ENCODE measurements around the gene IDH3B. TPM values are rescaled to one million over a fixed set of nuclear protein-coding genes. Genes with fewer than 3 reads are reported as not detected.

IDH3B gene
- total and polyA plus RNA-seq, 2 of the 8 experiments (the other 6 are each of a cell fraction or from before 2014, with no cell fraction given): 110 to 167 TPM

- Histone ChIP-seq H3K27me3 (replicated peaks in 1 of 4; ENCODE audit: control insufficient read depth in 3 of 4, extremely low read depth in 1 of 4, insufficient read depth in 3 of 4, low read length in 3 of 4) (no peaks in the 10 kb centered on the region), H4K91ac (replicated peaks; ENCODE audit: insufficient read length, low read length) (no peak overlapping the region), H2AFZ (ENCODE audit: low read length) (no peak overlapping the region), H2BK120ac (replicated peaks; ENCODE audit: low read depth, low read length) (no peak overlapping the region), H3K4me2 (ENCODE audit: insufficient read depth in 1 of 2, low read depth in 2 of 2, low read length in 2 of 2) (peak overlapping the region; percentile 84 to 91; a peak in 3 of 4 replicates), H2BK20ac (ENCODE audit: low read length) (no peak overlapping the region), H4K20me1 (replicated peaks in 1 of 2; ENCODE audit: control insufficient read depth in 1 of 2, insufficient read depth in 2 of 2, low read length in 2 of 2) (peaks cover 40 to 47% of the 10 kb centered on the region in 2 experiments), H3K79me1 (ENCODE audit: low read depth, low read length) (peaks cover 9% of the 10 kb centered on the region), H3K36me3 (ENCODE audit: control insufficient read depth in 2 of 4, insufficient read depth in 4 of 4, low read length in 3 of 4) (peaks cover 39 to 68% (median 57%) of the 10 kb centered on the region in 4 experiments), H3K18ac (ENCODE audit: extremely low read depth, low read length) (no peak overlapping the region), H3K56ac (replicated peaks; ENCODE audit: insufficient read length, low read depth, low read length) (no peak overlapping the region), H3K9ac (replicated peaks in 1 of 4; ENCODE audit: extremely low read depth in 1 of 4, low read depth in 3 of 4, low read length in 3 of 4) (peak overlapping the region in 1 of 4 experiments; percentile 15; a peak in 1 of 7 replicates), H3K27ac (ENCODE audit: low read depth, low read length) (no peak overlapping the region), H3K14ac (ENCODE audit: insufficient read length) (no peak overlapping the region), H4K8ac (ENCODE audit: extremely low read depth, insufficient read depth, low read length) (no peak overlapping the region; the same call in 1 of the 2 replicates), H3K23ac (ENCODE audit: insufficient read length) (no peak overlapping the region), H2BK15ac (ENCODE audit: low read length) (no peak overlapping the region), H3K4ac (replicated peaks; ENCODE audit: insufficient read length, low read depth, low read length) (no peak overlapping the region), H4K5ac (ENCODE audit: insufficient read length, low read depth, low read length) (no peak overlapping the region), H3K4me1 (replicated peaks in 1 of 4; ENCODE audit: control insufficient read depth in 3 of 4, insufficient read depth in 4 of 4, low read length in 3 of 4) (peaks cover 0 to 5% (median 3%) of the 10 kb centered on the region in 4 experiments; a peak in 5 of 7 replicates), H2BK12ac (ENCODE audit: low read depth, low read length) (no peak overlapping the region), H3K4me3 (ENCODE audit: extremely low read depth in 1 of 4, insufficient read depth in 2 of 4, low read depth in 3 of 4, low read length in 4 of 4) (peak overlapping the region in 3 of 4 experiments; percentile 97 to 100 (median 99); a peak in 4 of 8 replicates), H2BK5ac (ENCODE audit: low read depth, low read length) (no peak overlapping the region), H3K23me2 (ENCODE audit: low read depth, low read length) (peaks cover 10% of the 10 kb centered on the region), H3K9me3 (ENCODE audit: insufficient read depth in 2 of 2, low read depth in 1 of 2, low read length in 1 of 2) (no peaks in the 10 kb centered on the region), H3K79me2 (ENCODE audit: control insufficient read depth in 1 of 2, insufficient read depth in 2 of 2, low read length in 2 of 2) (peaks cover 21 to 41% of the 10 kb centered on the region in 2 experiments), H2AK5ac (ENCODE audit: low read depth, low read length) (no peak overlapping the region)
- no peak for TF ChIP-seq KDM4A (IDR thresholded peaks at IDR 0.05; ENCODE audit: low read depth, low read length, severe bottlenecking)
- TF ChIP-seq POLR2A (IDR thresholded peaks at IDR 0.05; ENCODE audit: control extremely low read depth in 1 of 2, low read depth in 2 of 2, low read length in 2 of 2): peak in 1 of 2 experiments; percentile 6; a peak in 1 of 3 replicates
- TF ChIP-seq RXRA (IDR thresholded peaks at IDR 0.05; ENCODE audit: insufficient read depth, low read depth, low read length): no peak
- no peak for TF ChIP-seq NRF1 (IDR thresholded peaks at IDR 0.05; ENCODE audit: low read depth, low read length)
- ChIA-PET POLR2A (ENCODE audit: partially characterized antibody) (interaction anchor here (0.8 to 28.5 kb wide), 9 partner anchors 6 to 186 kb away, joined by 3 to 463 read pairs (median 9); partner anchors contain the start of genes IDH3B, NOP56, PCED1A and SNRPB), CTCF (ENCODE audit: partially characterized antibody) (interaction anchor here (0.7 to 1.5 kb wide), 5 partner anchors 9 to 186 kb away, joined by 3 to 5 read pairs (median 3); partner anchors contain the start of gene IDH3B)
- DNase-seq (ENCODE audit: low read depth in 1 of 2, low spot score in 2 of 2) (no peak), FAIRE-seq (no peak)
- WGBS, 2 experiments (ENCODE audit: extremely low coverage in 1 of 2, insufficient coverage in 1 of 2, insufficient read length in 1 of 2, insufficient replicate concordance in 2 of 2, low coverage in 1 of 2, low lambda C conversion rate in 2 of 2, missing lambda C conversion rate in 1 of 2): 89% methylated on average over 3 of the region's 3 CpGs; no CpG with 5 or more reads in 1 of the 2 experiments
These were observed 9.2 kb downstream of the IDH3B start for GRCh38 chr20:2654831-2655230.

Data from H1 (cell line).